ENCODE data around the gene VCL.
A peak's percentile ranks its signal among the peaks of the same experiment; 100 is the strongest.
"Not testable (repeated sequence)": the region's sequence is repeated elsewhere in the genome, so short reads cannot be mapped to it uniquely, and the experiment has no call there.

The VCL gene

GRCh38 chr10:74006269-74006668 lies 8.4 kb downstream of the VCL start:
- DNase-seq (ENCODE audit: low spot score) = no peak

DNA sequence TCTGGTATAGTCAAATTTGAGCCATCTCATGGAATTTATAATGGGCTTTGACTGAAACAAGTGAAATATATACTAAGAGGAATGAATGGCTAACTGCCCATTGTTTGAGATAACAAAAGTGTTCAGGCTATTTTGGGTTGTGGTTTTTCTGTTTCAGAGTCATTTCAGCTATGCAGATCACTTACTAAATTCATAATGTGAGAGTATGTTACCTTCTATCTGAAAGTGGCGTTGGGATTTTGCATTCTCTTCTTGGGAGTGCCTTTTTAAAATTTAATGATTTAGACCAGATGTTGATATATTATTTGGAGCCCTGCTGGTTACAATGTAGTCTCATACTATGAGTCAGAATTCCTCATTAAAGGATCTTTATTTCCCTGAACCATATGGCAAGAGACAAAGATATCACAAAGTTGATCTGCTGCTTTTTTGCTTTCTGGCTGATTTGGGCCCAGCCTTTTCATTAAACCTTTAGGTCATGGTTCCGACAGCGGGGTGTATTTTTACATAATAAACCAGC lies 10.4 kb downstream of the VCL start:
- DNase-seq (ENCODE audit: low spot score) = no peak

DNA sequence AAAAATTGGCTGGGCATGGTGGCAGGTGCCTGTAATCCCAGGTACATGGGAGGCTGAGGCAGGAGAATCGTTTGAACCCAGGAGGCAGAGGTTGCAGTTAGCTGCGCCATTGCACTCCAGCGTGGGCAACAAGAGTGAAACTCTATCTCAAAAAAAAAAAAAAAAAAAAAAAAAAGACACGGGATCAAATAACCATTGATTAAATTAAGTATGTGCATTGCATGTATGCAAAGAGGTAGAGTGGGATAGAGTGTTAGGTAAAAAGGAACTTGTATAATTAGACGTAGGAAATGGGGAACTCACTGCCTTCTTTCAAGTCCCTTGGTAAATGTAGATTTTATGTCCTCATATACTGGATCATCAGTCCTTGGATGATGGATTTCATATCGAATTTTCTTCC lies 13.1 kb downstream of the VCL start:
- no peak for DNase-seq (ENCODE audit: low spot score)

DNA sequence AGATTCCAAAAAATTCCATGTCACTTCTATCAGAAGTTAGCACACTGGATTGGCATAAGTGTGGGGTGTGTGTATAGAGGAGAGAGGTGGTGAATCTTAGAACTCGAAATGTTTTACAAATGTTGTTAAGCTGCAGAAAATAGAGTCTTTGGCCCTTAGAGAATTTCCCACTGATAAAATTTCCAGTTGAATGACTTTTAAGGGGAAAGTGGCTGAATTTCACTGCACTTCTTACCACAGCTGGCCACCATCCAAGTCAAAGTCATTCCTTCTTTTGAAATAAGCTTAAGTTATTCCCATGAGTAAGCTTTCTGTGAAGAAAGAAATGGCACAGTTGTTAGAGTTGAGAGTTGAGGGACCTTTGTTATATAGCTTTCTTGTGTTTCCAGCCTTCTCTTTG lies 13.9 kb downstream of the VCL start:
- no peak for DNase-seq (ENCODE audit: low spot score)

- DNase-seq (ENCODE audit: low spot score) = no peak
Observed at GRCh38 chr10:74012480-74012879, 14.6 kb downstream of the VCL start.

DNA sequence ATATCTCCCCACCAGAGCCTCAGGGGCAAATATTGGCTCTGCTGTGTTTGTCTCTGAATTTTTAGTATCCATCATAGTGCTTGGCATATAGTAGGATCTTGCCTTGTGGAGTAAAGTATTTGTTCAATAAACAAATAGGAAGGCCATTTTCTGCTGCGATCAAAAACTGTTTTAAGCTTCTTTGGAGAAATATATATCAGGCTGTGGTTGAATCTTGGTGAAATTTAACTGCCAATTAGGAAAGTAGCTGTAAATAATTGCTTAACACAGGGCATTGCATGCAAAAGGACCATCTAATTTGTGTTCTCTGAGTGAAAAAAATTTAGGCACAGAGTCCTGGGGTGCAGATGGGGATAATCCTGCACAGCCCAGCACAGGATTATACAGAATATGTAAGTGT lies 15.1 kb downstream of the VCL start:
- no peak for DNase-seq (ENCODE audit: low spot score)

GRCh38 chr10:74014574-74014973 lies 16.7 kb downstream of the VCL start:
- DNase-seq (ENCODE audit: low spot score) = not testable (repeated sequence)

- no peak for DNase-seq (ENCODE audit: low spot score)
Observed at GRCh38 chr10:74018241-74018640, 20.3 kb downstream of the VCL start.

- no peak for DNase-seq (ENCODE audit: low spot score)
Observed at GRCh38 chr10:74021248-74022055, 23.5 kb downstream of the VCL start.

DNA sequence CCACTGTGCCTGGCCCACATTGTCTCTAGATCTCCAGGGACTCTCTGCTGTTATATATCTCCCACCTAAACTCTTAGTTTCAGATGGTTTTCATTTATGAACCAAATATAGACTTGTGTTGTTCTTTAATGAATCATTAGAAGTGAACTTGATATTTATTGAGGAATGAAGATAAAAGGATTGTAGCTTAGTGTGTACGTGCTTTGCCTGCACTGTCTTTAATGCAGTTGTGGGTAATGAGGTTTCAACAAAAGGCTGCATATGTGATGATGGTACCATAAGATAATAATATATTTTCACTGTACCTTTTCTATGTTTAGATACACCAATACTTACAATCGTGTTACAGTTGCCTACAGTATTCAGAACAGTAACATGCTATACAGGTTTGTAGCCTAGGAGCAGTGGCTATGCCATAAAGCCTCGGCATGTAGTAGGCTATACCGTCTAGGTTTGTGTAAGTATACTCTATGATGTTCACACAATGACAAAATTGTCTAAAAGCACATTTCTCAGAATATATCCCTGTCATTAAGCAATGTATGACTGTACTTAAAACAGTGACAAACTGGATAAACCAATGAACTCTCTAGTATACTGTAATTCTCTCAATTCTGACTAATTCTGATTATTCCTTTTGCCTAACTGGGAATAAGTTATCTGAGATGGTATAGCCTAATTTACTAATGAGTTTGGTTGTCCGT lies 25.2 kb downstream of the VCL start:
- DNase-seq (ENCODE audit: low spot score) = no peak

DNA sequence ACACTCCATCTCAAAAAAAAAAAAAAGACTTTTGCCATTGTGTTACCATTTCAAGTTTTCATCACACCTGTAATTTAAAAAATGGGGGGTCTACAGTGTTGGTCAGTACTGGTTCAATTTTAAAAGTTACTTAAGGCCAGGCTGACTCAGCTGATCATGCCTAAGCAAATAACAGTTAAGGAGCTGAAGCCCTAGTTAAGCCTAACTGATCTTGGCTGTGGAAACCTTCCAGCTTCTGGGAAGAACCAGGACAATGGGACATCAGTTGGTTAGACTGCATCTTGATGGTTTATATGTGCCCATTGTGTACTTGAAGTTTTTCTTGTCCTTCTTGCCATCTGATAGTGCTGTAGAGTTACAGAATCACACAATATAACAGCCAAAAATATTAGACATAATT lies 26.7 kb downstream of the VCL start:
- DNase-seq (ENCODE audit: low spot score) = no peak

GRCh38 chr10:74025380-74025978 lies 27.6 kb downstream of the VCL start:
- no peak for DNase-seq (ENCODE audit: low spot score)

GRCh38 chr10:74026428-74027015 lies 28.6 kb downstream of the VCL start:
- no peak for DNase-seq (ENCODE audit: low spot score)

DNA sequence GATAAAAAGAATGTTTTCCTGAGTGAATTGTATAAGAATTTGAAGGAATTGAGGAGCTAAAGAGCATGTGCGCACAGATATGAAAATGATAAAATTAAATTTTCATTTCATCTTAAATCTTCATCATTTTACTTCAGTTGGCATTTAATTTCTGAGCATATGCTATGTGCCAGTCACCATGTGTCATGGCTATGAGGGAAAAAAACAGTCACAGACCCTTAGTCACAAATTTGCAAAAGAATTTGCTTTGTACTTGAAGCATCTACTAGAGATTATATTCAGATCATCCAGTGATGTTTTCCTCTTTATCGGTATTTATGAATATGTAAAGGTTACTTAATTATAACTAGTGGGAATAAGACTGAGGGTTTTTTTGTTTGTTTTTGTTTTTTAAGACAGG lies 29.8 kb downstream of the VCL start:
- DNase-seq (ENCODE audit: low spot score) = peak; percentile 30

DNA sequence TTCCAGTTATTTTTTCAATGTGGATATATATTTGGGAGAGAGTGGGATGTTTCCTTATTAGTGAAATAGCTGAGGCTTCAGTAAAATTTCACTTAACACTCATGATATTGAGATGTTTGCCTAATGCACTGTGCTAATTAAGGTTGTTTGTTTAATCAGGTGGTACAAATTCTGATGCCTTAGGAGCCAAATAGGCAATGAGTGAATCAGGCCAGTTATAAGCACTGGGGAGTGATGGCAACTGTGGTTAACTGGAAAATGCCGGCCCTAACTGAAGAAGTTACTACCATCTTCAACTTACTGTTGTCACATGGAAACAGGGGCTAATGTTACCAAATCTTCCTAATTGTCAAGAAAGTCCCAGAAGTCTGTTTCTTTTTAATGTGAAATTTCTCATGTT lies 32.0 kb downstream of the VCL start:
- no peak for DNase-seq (ENCODE audit: low spot score)

- not testable (repeated sequence) for DNase-seq (ENCODE audit: low spot score)
Observed at GRCh38 chr10:74032208-74032607, 34.3 kb downstream of the VCL start.

DNA sequence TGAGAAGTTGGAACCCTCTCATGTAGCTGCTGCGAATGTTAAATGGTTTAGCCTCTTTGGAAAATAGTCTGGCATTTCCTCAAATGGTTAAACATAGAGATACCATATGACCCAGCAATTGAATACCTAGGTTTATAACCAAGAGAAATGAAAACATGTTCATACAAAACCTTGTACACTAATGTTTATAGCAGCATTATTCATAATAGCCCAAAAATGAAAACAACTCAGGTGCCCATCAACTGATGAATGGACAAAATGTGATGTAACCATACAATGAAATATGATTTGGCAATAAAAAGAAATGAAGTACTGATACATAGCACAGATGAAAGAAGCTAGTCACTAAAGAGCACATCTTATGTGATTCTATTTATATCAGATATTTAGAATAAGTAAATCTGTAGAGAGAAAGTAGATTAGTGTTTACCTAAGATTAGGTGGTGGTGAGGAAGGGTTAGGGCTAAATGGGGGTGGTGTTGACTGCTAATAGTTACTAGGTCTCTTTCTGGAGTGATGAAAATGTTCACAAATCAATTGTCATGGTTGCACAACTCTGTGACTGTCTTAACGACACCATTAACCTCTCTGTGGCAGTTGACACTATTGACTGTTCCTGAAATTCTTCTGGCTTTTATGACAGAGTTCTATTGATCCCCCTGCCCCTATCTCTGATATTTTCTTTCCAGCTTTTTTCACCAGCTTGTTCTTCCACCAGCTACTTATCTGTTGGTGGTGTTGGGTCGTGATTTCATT lies 35.2 kb downstream of the VCL start:
- no peak for DNase-seq (ENCODE audit: low spot score)

DNA sequence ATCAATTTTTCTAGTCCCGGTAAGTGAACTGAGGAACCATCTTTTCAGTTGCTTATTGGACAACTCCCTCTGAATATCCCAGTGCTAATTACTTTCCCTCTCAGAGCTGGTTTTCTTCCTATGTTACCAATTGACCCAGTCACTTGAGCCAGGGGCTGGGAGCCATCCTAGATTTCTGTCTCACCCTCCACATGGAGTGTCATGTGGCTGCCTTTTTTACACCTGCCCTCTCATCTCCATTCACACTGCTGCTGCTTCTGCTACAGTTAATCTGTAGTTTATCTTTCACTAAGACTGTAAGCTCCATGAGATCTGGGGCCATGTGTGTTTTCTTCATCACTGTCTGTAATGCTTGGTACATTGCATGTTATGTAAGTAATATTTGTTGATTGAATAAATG lies 35.8 kb downstream of the VCL start:
- no peak for DNase-seq (ENCODE audit: low spot score)

- DNase-seq (ENCODE audit: low spot score) = no peak
Observed at GRCh38 chr10:74034301-74034700, 36.4 kb downstream of the VCL start.

DNA sequence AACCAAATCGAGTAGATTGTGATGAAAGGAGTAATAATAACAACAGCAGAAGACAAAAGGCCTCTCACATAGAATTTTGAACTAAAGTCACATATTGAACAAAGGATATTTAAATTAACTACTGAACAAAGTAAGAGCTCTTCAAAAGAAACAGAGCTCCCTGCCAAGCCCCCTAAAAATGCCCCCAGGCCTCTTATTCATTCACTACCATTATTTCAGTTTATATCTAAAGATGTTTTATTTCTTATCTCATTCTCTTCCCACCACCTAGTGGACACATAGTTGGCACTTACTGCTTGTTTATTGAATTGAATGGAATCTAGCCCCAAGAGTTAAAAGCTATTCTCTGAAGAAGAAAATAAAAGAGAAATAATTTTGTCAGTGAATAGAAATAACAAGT lies 37.4 kb downstream of the VCL start:
- no peak for DNase-seq (ENCODE audit: low spot score)

DNA sequence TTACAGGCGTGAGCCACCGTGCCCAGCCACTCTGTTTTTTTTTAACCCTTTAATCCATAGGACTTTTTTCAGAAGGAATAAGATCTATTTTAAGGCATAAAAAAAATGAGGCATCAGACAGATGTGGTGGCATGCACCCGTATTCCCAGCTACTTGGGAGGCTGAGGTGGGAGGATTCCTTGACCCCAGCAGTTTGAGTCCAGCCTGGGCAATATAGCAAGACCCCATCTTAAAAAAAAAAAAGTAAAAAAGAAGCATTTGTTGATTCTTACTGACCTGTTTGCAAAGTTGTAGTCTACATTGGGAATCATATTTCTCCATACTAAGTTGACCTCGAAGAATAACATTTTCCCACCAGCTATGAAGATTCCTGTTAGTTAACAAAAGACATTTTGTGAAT lies 38.6 kb downstream of the VCL start:
- no peak for DNase-seq (ENCODE audit: low spot score)

GRCh38 chr10:74039561-74040145 lies 41.7 kb downstream of the VCL start:
- DNase-seq (ENCODE audit: low spot score) = no peak

All from kidney capillary endothelial cell (primary cell).